Activated T-cell treated with anti-CD3 and anti-CD28 coated beads for 48 hours (primary cell): ENCODE data around the gene RMND5A.

ENCODE experiments used
- DNase-seq: peaks from one replicate; pipeline ENCODE4 v3.0.0-alpha.2; 2020; ENCODE audit warnings: low read depth

The RMND5A gene

DNA sequence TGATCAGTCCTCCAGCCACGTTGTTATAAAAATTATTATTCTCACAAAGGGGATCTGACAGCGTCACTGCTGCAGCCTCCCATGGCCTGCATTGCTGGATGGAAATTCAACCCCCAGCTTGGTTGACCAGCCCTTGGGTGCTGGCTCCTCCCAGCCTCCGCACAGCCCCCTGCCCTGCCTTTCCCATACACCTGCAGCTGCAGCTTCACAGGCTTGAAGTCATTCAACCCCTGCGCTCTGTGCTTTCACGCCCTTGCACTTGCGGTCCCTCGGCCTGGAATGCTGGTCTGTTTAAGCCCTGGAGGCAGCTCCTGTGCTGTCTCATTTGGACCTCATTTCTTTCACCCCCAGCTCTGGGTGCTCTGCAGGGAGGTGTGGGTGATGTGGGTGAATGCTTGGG is 71.5 kb downstream of the RMND5A start:
- DNase-seq, result no peak

DNA sequence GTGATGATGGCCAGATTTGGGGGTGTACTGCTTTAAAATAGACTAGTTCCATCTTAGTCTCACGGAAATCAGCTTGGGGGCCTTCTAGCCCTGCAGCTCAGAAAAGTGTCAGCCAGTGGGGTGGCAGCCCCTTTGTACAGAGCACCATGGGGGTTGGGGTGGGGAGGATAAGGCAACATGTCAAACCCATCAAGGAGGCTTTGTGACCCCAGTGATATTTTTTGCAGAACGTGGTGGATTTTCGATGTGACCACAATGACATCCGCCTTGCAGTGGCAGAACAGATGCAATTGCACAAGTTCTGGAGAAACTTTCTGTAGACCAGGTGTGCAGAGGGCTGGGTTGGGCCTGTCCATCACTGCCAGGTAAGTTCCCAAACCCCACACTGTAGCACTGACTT is 73.7 kb downstream of the RMND5A start:
- no peak for DNase-seq

DNA sequence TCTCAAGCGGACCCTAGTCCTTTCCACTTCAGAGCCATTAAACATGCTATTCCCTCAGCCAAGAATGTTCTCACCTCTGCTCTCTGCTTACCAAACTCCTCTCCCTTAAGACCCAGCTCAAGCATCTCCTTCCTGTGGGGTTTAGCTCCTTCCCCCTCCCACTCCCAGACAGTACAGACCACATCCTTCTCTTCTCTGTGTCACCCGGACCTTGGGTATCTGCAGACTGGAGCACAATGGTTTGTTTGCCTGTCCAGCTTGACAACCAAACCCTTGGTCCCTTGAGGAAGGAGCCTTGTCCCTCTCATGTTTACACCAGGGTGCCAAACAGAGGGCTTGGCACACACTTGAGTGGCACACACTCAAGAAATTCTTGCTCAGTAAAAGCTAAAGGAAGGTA is 74.8 kb downstream of the RMND5A start:
- DNase-seq, result no peak

DNA sequence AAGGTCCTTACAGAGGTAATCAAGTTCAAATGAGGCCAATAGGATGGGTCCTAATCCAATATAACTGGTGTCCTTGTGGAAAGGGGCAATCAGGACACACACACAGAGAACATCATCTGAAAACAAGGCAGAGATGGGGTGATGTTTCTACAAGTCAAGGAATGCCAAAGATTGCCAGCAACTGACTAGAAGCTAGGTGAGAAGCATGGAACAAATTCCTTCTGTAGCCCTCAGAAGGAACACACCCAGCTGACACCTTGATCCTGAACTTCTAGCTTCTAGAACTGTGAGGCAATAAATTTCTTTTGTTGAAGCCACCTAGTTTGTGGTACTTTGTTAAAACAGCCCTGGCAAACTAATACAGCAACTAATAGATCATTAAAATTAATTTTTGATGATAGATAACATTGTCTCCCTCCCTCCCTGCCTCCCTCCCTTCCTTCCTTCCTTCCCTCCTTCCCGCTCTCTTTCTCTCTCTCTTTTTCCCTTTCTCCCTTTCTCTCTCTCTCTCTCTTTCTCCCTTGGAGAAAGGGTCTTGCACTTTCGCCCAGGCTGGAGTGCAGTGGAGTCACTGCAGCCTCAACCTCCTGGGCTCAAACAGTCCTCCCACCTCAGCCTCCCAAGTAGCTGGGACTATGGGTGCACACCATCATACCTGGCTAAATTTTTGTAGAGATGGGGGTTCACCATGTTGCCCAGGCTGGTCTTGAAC is 80.9 kb downstream of the RMND5A start:
- DNase-seq, result no peak

DNA sequence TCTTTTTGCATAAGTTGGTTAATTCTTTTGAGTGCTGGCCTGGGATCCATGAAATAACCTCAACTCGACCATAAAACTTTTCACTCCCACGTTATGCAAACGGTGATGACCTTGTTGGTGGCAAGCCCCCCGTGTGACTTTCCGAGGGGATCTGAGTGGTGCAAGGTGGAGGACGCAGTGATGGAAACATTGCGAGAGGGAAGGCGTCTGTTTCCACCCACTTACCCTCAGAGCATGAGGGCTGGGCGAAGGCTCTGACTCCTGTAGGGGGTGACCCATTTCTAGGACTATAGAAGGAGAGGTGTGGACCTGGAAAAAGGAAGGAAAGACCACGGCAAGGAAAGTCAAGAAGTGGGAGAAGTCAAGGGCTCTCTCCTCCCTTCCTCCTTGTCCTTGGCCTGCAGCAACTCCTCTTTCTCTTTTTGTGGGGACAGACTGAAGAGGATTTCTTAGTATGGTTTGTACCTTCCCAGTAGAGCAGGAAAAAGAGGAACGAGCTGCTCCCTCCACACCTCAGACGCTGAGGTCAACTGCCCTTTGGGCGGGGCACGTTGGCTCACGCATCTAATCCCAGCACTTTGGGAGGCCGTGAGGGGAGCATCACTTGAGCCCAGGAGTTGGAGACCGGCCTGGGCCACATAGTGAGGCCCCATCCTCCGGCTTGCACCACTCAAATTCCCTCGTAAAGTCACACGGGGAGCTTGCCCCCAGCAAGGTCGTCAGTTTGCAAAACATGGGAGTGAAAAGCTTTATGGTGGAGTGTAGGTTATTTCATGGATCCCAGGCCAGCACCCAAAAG is 86.2 kb downstream of the RMND5A start:
- DNase-seq, result no peak

DNA sequence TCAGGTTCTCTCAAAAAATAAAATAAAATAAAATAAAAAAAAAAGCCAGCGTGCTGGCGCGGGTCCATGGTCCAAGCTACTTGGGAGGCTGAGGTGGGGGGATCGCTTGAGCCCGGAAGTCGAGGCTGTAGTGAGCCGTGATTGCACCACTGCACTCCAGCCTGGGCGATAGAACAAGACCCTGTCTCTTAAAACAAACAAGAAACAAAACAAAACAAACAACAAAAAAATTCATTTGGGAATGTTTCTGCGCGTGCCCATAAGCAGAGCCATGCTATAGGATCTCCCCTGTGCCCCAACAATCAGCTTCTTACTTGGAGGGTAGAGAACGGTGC is 87.0 kb downstream of the RMND5A start:
- DNase-seq, result no peak

DNA sequence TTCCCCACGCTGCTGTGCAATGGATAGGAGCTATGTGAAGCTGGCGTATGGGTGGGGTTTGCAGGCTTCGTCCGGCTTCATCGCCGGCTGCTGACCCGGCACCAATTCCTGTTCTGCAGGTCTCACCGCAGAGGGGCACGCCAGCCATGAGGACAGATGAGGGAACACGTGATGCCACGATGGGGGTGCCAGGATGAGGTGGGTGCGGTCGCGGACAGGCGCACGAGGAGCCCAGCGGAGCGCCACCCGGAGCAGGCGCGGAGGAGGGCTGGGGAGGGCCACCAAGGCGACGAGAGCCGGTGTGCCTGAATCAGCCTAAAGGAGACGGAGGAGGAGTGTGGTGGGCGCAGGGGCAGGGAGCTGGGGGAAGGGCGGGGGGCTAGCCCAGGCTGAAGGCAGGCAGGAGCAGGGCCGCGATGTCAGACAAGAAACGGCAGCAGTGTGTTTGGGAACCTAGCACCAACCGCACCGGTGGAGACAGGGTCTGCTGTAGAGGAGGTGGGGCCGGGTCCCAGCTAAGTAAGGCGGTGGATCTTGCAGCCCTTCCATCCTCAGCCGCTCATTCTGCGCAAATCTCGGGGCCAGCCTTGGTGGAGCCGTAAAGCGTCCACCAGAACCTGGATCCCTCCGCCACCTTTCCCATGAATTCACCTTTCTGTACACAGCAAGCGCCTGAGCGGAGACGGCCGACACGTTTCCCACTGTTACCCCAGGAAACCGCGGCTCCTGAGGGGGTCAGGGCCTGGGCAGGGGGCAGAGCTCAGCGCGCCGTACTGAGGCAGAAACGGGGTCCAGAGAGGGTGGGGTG is 87.6 kb downstream of the RMND5A start:
- DNase-seq, result peak; percentile 64

DNA sequence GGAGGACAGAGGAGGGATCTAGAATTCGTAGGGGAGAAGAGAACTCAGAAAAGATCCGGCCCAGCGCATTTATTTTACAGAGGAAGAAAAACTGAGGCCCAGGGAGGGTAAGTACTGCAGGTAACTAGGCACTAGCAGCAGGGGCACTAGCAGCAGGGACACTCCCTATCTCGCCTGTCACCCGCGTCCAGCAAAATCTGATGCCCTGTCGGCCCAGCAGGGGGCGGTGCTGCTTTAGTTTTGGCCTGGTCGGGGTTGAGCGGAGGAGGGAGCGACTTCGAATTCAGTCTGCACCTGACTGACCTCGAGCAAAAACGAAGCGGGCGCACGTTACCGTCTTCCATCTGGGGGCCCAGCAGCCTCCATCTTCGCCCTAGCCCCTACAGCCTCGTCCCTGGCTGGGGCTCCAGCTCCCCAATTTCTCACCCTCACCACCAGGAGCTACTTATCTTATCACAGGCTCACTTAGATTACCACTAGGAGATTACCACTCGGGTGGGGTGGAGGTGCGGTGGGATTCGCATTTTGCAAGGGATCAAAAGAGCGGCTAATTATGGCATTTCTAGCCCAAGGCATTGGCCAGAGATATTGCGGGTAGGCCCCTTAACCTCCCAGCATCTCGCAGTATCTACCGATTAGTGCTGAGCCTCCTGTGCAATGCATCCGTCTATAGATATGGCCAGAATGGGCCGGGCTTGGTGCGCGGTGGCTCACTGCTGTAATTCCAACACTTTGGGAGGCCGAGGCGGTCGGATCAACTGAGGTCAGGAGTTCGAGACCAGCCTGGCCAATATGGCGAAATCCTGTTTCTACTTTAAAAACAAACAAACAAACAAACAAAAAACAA is 88.4 kb downstream of the RMND5A start:
- peak; percentile 94 for DNase-seq

DNA sequence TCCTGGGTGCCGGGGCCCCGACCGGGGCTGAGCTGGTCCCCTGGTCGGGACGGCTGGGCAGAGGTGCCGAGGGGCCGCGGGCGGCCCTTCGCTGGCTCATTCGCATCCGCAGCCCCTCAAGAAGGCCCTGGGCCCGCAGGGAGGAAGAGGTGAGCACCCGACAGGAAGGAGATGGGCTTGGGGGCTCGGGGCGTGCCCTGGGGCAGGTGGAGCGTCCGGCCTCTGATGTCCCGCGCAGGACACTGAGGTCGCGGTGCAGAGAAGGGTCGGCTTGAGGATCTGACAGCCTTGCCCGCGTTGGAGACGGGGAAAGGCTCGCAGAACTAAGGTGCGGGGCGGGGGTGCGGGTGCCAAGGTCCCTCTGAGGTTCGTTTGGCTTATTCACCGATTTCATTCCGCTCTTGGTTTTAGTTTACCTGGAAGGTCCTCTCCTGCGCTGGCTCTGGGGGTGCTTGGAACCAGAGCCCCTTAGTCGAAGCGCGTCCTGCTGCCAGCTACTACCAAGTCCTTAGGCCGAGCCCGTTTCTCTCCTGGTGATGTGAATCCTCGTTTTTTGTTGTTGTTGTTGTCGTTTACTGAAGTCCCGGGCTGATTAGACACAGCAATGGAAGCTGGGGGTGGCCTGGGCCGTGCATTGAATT is 89.5 kb downstream of the RMND5A start:
- no peak for DNase-seq

DNA sequence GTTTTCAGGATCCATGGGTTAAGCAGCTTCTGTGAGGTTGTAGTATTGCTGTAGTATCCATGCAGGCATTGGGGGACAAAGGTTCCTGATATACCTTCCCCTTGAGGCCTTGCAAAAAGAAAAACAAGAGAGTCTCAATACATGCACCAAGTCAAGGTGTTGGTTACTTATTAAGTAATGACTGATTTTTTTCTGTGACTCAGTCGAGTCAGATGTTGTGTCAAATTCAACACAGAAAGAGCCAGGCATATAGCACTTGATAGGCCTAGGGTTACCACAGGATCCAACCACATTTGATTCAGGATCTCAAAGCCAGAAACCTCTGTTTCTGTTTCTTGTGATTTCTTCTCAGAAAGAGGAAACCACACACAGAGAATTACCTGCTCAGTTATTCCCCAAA is 95.5 kb downstream of the RMND5A start:
- no peak for DNase-seq

DNA sequence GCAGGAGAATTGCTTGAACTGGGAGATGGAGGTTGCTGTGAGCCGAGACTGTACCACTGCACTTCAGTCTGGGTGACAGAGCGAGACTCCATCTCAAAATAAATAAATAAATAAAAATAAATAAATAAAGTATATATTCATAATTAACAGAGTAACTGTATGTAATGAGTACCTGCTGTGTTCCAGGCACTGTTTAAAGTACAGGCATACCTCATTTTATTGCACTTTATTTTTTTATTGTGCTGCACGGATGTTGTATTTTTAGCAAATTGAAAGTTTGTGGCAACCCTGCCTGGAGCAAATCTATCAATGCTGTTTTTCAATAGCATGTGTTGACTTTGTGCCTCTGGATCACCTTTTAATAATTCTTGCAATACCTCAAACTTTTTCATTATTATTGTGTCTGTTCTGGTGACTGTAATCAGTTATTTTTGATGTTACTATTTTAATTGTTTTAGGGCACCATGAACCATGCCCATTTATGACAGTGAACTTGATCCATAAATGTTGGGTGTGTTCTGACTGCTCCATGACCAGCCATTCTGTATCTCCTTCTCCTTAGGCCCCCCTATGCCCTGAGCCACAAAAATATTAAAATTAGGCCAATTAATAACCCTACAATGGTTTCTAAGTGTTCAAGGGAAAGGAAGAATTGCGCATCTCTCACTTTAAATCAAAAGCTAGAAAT is 98.2 kb downstream of the RMND5A start:
- no peak for DNase-seq

DNA sequence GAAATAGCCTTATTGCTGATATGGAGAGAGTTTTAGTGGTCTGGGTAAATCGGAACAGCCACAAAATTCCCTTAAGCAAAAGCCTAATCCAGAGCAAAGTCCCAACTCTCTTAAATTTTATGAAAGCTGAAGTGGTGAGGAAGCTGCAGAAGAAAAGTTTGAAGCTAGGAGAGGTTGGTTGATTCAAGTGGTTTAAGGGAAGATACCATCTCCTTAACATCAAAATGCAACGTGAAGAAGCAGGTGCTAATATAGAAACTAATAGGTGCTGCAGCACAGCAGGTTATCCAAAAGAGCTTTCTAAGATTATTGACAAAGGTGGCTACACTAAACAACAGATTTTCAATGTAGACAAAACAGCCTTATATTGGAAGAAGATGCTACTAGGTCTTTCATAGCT is 98.9 kb downstream of the RMND5A start:
- DNase-seq, result no peak

DNA sequence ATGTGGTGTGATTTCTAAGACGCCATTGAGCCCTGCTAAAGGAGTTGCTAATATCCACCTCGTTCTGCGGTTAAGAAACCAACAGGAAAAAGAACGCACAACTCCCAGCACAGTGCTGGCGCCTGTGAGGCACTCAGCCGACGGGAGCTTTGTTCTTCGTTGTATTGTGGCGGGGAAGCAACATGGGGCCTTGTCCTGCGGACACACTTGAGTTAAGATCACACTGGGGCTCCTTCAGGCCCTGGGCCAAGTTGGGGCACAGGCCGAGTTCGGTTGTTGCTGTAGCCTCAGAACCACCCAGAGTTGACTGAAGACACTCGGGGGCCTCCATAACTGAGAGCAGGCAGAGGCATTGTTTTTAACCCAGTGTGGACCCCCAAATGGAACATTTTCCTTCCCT is 101.2 kb downstream of the RMND5A start:
- DNase-seq, result no peak

DNA sequence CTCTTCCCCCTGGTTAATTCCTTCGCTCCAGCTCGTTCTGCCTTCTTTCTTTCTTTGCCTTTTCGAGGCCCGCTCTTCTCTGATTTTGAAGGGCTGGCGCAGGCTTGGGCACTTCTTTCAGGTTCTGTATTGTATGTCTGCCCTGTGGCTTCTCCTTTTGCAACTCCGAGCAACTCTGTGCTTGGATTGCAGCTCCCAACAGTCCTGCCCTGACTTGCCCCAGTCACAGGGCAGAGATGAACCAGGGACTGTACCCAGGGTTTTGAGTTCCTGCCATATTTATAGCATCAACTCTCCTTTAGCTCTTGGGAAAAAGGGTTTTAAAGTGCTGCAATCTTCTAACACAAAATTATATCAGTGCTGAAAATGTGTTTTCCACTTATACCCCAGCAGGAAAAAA is 101.8 kb downstream of the RMND5A start:
- no peak for DNase-seq

DNA sequence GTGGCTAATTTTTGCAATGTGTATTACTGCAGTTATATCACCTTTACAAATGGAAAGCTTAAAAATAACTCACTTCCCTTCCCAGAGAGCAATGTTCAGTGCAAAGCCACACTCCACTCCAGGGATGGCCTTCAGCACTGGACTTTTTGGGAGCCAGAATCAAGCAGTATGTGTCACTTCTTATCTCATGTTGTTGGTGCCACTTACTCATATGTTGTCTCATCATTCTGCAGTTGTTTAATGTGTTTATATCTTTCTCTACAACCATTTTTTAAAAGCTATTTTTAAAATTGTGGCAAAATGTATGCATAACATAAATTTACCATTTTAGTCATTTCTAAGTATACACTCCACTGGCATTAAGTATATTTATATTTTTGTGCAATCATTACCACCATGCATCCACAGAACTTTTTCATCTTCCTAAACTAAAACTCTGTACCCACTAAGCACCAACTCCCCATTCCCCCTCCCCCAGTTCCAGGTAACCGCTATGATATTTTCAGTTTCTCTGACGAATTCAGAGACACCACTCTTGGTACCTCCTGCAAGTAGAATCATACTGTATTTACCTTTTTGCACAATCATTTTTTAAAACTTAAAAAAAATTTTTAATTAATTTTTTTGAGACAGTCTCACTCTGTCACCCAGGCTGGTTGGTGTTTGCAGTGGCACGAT is 102.7 kb downstream of the RMND5A start:
- DNase-seq, result no peak

DNA sequence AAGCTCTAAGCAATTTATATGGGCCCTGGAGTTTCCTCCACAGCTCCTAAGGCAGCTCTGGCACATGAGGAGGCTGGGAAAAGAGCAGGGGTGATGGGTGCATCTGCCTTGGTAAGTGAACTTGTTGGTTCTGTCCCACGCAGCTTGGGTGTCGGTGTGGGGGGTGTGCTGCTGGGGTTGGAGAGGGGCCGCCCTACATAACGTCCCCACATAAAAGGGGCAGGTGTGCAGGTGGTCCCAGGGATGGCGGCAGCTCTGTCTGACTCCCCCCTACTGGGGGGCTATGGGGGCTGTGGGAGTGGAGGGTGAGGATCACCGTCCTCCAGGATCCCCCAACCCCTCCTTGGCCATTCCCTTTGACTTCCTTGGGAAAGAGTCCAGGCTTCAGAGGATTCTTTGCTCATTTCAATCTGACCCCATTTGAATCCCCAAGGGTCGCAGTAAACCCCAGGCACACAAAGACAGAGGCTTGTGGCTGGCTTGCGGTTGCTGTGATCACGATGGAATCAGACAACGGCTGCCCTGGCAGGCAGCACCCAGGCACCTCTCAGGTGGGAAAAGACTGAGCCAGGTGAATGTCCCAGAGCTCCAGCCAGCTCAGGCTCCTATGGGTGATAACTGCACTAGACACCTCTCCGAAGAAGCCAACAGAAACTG is 105.1 kb downstream of the RMND5A start:
- no peak for DNase-seq

DNA sequence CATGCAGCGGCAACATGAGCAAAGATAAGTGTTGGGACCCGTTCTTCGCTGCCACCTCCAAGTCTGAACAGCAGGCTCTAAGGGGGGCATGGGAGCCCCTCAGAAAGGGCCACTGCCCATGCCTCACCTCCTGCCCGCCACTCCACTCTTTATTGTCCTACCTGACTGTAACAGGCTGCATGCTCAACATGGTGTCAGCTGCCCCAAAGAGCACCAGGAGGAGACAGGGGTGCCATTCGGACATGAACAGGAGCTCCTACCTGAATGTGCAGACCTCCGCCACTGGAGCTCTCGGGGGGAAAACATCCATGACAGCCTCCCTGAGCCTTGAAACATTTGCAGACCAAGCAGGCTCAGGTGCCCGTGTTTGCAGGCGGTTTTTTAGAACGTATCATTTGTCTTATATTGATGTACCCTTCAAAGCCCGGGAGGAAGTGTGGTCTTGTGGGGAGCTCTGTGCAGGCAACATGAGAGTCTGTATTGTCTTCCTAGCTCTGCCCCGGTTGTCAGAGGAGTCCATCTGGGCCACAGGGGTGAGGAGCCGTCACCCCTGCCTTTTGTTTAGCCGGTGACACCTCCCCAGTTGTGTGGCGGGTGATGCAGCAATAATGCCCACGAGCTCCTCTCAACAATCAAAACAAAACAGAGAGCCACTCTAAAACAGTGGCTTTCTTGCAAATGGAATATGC is 105.7 kb downstream of the RMND5A start:
- peak; percentile 56 for DNase-seq

DNA sequence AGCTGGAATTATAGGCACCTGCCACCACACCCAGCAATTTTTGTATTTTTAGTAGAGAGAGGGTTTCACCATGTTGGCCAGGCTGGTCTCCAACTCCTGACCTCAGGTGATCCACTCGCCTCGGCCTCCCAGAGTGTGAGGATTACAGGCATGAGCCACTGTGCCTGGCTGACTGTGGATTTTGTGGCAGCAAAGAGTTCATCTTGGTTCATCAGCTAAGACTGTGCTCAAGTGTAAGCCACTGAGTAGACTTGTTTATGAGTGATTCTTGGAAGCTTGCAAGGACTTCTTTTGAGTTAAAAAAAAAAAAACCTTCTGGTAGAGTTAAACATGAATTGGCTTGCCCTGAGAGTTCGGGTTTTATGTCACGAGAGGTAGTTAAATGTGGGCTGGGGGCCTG is 106.9 kb downstream of the RMND5A start:
- DNase-seq, result no peak
